Neural cell (in vitro differentiated cells): ENCODE data around the gene MTFMT. TPM values are rescaled to one million over a fixed set of nuclear protein-coding genes. Genes with fewer than 3 reads are reported as not detected.
"Not testable (repeated sequence)": the region's sequence is repeated elsewhere in the genome, so short reads cannot be mapped to it uniquely, and the experiment has no call there.

Experiments used
- H2AFZ ChIP-seq: fragments of 200-600, 300-800 bp; sonication (generic), shearing (Covaris generic); 2 replicates; pipeline ENCODE4 v1.6.0; 2014; ENCODE audit warnings: low read depth, mild to moderate bottlenecking, antibody characterized with exemption, low read length, moderate library complexity
- H3F3A ChIP-seq: fragments of 200-600 bp; shearing (Covaris generic); 2 replicates; pipeline ENCODE4 v1.6.1; 2016; ENCODE audit warnings: mild to moderate bottlenecking, moderate library complexity, mixed read lengths, antibody characterized with exemption, low read length; ENCODE audit not compliant: insufficient read depth, poor library complexity, severe bottlenecking
- H3K27ac ChIP-seq: fragments of 200-600, 300-800 bp; sonication (generic), shearing (Covaris generic); 2 replicates; pipeline ENCODE4 v1.5.1; 2014; ENCODE audit warnings: mild to moderate bottlenecking, low read length, moderate library complexity
- H3K27me3 ChIP-seq: fragments of 300-800, 200-600 bp; sonication (generic), shearing (Covaris generic); 2 replicates; pipeline ENCODE4 v1.6.0; 2014; ENCODE audit warnings: mild to moderate bottlenecking, low read depth, low read length, moderate library complexity; ENCODE audit not compliant: insufficient read depth
- H3K36me3 ChIP-seq: fragments of 300-800, 200-600 bp; sonication (generic), shearing (Covaris generic); 2 replicates; pipeline ENCODE4 v1.5.1; 2014; ENCODE audit warnings: mild to moderate bottlenecking, antibody characterized with exemption, low read length, moderate library complexity; ENCODE audit not compliant: insufficient read depth
- H3K4me2 ChIP-seq: fragments of 300-800, 200-600 bp; sonication (generic), shearing (Covaris generic); 2 replicates; pipeline ENCODE4 v1.6.0; 2014; ENCODE audit warnings: mild to moderate bottlenecking, low read length
- H3K4me3 ChIP-seq: fragments of 300-800, 200-600 bp; sonication (generic), shearing (Covaris generic); 2 replicates; pipeline ENCODE4 v1.5.1; 2014; ENCODE audit warnings: mild to moderate bottlenecking, low read length, moderate library complexity
- H3K79me2 ChIP-seq: fragments of 200-600 bp; shearing (Covaris generic); replicated peaks from 2 replicates; pipeline ENCODE4 v1.6.0; 2014; ENCODE audit warnings: mild to moderate bottlenecking, low read length, moderate library complexity; ENCODE audit not compliant: insufficient read depth
- H3K9ac ChIP-seq: fragments of 300-800, 200-600 bp; sonication (generic), shearing (Covaris generic); 2 replicates; pipeline ENCODE4 v1.6.1; 2016; ENCODE audit warnings: mild to moderate bottlenecking, low read length, mixed read lengths
- H3K9me2 ChIP-seq: fragments of 200-600 bp; shearing (Covaris generic); 2 replicates; pipeline ENCODE4 v1.6.1; 2016; ENCODE audit warnings: mild to moderate bottlenecking, low read length, mixed read lengths; ENCODE audit not compliant: insufficient read depth
- H3K9me3 ChIP-seq: fragments of 200-600, 300-800 bp; sonication (generic), shearing (Covaris generic); 2 replicates; pipeline ENCODE4 v1.6.1; 2016; ENCODE audit warnings: mild to moderate bottlenecking, mixed run types, low read length, moderate library complexity, mixed read lengths
- H4K20me1 ChIP-seq: fragments of 200-600 bp; shearing (Covaris generic); 2 replicates; pipeline ENCODE4 v1.6.1; 2016; ENCODE audit warnings: mild to moderate bottlenecking, mixed run types; ENCODE audit not compliant: insufficient read depth
- CTCF ChIP-seq: fragments of 450-650 bp; IDR thresholded peaks from 2 replicates; pipeline ENCODE4 v1.5.1; 2014; ENCODE audit warnings: antibody characterized with exemption, mild to moderate bottlenecking, moderate library complexity; ENCODE audit not compliant: poor library complexity, severe bottlenecking
- EP300 ChIP-seq: fragments of 450-650 bp; conservative IDR thresholded peaks from 2 replicates; pipeline ENCODE4 v1.6.1; 2014; ENCODE audit warnings: antibody characterized with exemption, mild to moderate bottlenecking, moderate library complexity; ENCODE audit not compliant: poor library complexity, severe bottlenecking
- EZH2 ChIP-seq: fragments of 200-600, 300-800 bp; shearing (Covaris generic), sonication (generic); IDR thresholded peaks from 2 replicates; pipeline ENCODE4 v1.6.1; 2014; ENCODE audit warnings: antibody characterized with exemption, low read length, borderline replicate concordance, mild to moderate bottlenecking; ENCODE audit not compliant: insufficient read depth, poor library complexity, severe bottlenecking
- MXI1 ChIP-seq: fragments of 450-650 bp; conservative IDR thresholded peaks from 2 replicates; pipeline ENCODE4 v1.6.1; 2014; ENCODE audit warnings: antibody characterized with exemption, mild to moderate bottlenecking; ENCODE audit not compliant: poor library complexity, severe bottlenecking
- POLR2AphosphoS5 ChIP-seq: IDR thresholded peaks from 2 replicates; pipeline ENCODE4 v1.6.1; 2012
- RAD21 ChIP-seq: fragments of 450-650 bp; conservative IDR thresholded peaks from 2 replicates; pipeline ENCODE4 v1.6.1; 2014; ENCODE audit warnings: antibody characterized with exemption, mild to moderate bottlenecking, moderate library complexity
- REST ChIP-seq: IDR thresholded peaks from 2 replicates; pipeline ENCODE4 v1.6.1; 2012; ENCODE audit warnings: borderline replicate concordance
- SMC3 ChIP-seq: fragments of 450-650 bp; conservative IDR thresholded peaks from 2 replicates; pipeline ENCODE4 v1.6.1; 2014; ENCODE audit warnings: antibody characterized with exemption, mild to moderate bottlenecking, moderate library complexity; ENCODE audit not compliant: poor library complexity
- TAF1 ChIP-seq: IDR thresholded peaks from 2 replicates; pipeline ENCODE4 v1.6.1; 2012; ENCODE audit warnings: low read depth
- polyA plus RNA-seq: library from polyadenylated mRNA; depleted of rRNA; stranded (reverse); fragments of >200 nt; gene quantifications from 2 replicates; pipeline ENCODE4 v1.2.3, GENCODE V29; 2014

Gene MTFMT
- polyA plus RNA-seq, 1 donor from 2014 or later: 21.3 TPM

- Histone ChIP-seq H2AFZ (no peak overlapping the region), H3K79me2 (no peaks in the 10 kb centered on the region), H3K9me3 (no peaks in the 10 kb centered on the region), H3K9me2 (no peaks in the 10 kb centered on the region), H3K27me3 (no peaks in the 10 kb centered on the region), H3K27ac (no peak overlapping the region), H3F3A (no peaks in the 10 kb centered on the region), H4K20me1 (no peaks in the 10 kb centered on the region), H3K36me3 (no peaks in the 10 kb centered on the region), H3K9ac (no peak overlapping the region), H3K4me2 (no peak overlapping the region), H3K4me3 (no peak overlapping the region)
- TF ChIP-seq CTCF (no peak), RAD21 (no peak), SMC3 (no peak), EZH2 (no peak), EP300 (no peak), TAF1 (no peak), MXI1 (no peak), REST (no peak), POLR2AphosphoS5 (no peak)
Measured at GRCh38 chr15:65048241-65048640, 18.8 kb upstream of the MTFMT start.

GRCh38 chr15:65044724-65045481, 15.5 kb upstream of the MTFMT start, which contains the start of gene SLC51B:
Gene SLC51B, plus strand, starts transcription at chr15:65045387. Its CDS starts 4,618 bp downstream, at chr15:65050005.
- Histone ChIP-seq H3K36me3 (no peaks in the 10 kb centered on the region), H3K4me2 (no peak within 1 kb of the TSS), H3F3A (no peaks in the 10 kb centered on the region), H3K9me2 (no peaks in the 10 kb centered on the region), H2AFZ (no peak within 1 kb of the TSS), H3K79me2 (no peaks in the 10 kb centered on the region), H3K27ac (no peak within 1 kb of the TSS), H3K9ac (no peak within 1 kb of the TSS), H3K27me3 (no peaks in the 10 kb centered on the region), H3K4me3 (no peak within 1 kb of the TSS), H3K9me3 (no peaks in the 10 kb centered on the region), H4K20me1 (no peaks in the 10 kb centered on the region)
- TF ChIP-seq TAF1: no peak
- TF ChIP-seq RAD21: no peak
- TF ChIP-seq SMC3: no peak
- no peak for TF ChIP-seq CTCF
- TF ChIP-seq MXI1: no peak
- no peak for TF ChIP-seq POLR2AphosphoS5
- TF ChIP-seq EP300: no peak
- no peak for TF ChIP-seq REST
- no peak for TF ChIP-seq EZH2

GRCh38 chr15:65044218-65044617, 14.8 kb upstream of the MTFMT start:
- H4K20me1 ChIP-seq, H3K9ac ChIP-seq, H3F3A ChIP-seq, H3K36me3 ChIP-seq, H3K9me3 ChIP-seq, H2AFZ ChIP-seq, H3K27me3 ChIP-seq, H3K27ac ChIP-seq, H3K4me3 ChIP-seq, H3K79me2 ChIP-seq, H3K4me2 ChIP-seq, H3K9me2 ChIP-seq: not testable (repeated sequence)
